Skin of body (tissue), 2 donors: ENCODE results near the gene C1QTNF4. TPM values are rescaled to one million over a fixed set of nuclear protein-coding genes. Genes with fewer than 3 reads are reported as not detected.

ENCODE experiments used
- small RNA-seq: library from RNA; depleted of rRNA; stranded (forward); fragments of <200 nt; gene quantifications from one replicate; pipeline ENCODE3, GENCODE V24; 2014; ENCODE audit warnings: low replicate concordance
- total RNA-seq: library from RNA; depleted of rRNA; stranded (reverse); fragments of >200 nt; gene quantifications from one replicate; pipeline ENCODE4 v1.2.3, GENCODE V29; 2014

Gene C1QTNF4
- total RNA-seq, 1 donor from 2014 or later, result 1.3 TPM

Small RNA genes lying within 50 kb of the gene (small RNA-seq; reads per million reads assigned to genes)
- not detected for gene RN7SL652P
- 0.24 reads per million, percentile 10 among the genes with 10 or more reads in this experiment for gene RNU5E-10P

Other genes with a start within 250 kb of the C1QTNF4 start
- 0.30 TPM for gene MYBPC3, start 241.7 kb downstream of the C1QTNF4 start, total RNA-seq
- gene SPI1, start 215.9 kb downstream of the C1QTNF4 start, total RNA-seq, result 7.5 TPM
- gene SLC39A13, start 185.8 kb downstream of the C1QTNF4 start, total RNA-seq, result 22.2 TPM
- 79.6 TPM for gene PSMC3, start 168.0 kb downstream of the C1QTNF4 start, total RNA-seq
- gene RAPSN, start 145.3 kb downstream of the C1QTNF4 start, total RNA-seq, result 2.5 TPM
- gene CELF1, start 41.3 kb downstream of the C1QTNF4 start, total RNA-seq, result 102 TPM
- gene PTPMT1, start 28.8 kb downstream of the C1QTNF4 start, total RNA-seq, result 26.9 TPM
- 15.7 TPM for gene KBTBD4, start 15.4 kb downstream of the C1QTNF4 start, total RNA-seq
- gene NDUFS3, start 15.3 kb downstream of the C1QTNF4 start, total RNA-seq, result 44.2 TPM
- gene FAM180B, start 7.7 kb downstream of the C1QTNF4 start, total RNA-seq, result 0.99 TPM
- gene MTCH2, start 48.1 kb upstream of the C1QTNF4 start, total RNA-seq, result 34.4 TPM
- gene AGBL2, start 121.0 kb upstream of the C1QTNF4 start, total RNA-seq, result 1.1 TPM
- gene FNBP4, start 172.9 kb upstream of the C1QTNF4 start, total RNA-seq, result 171 TPM